HepG2 (cell line): Measurements from ENCODE around the gene C1orf35. TPM values are rescaled to one million over a fixed set of nuclear protein-coding genes. Genes with fewer than 3 reads are reported as not detected.
A peak's percentile ranks its signal among the peaks of the same experiment; 100 is the strongest.

Experiments used
- CBX5 ChIP-seq: sonication (generic); formaldehyde crosslinking; IDR thresholded peaks from 2 replicates; pipeline ENCODE4 v1.4.0; 2020; ENCODE audit warnings: missing genetic modification reagents, borderline replicate concordance
- CCDC6 ChIP-seq: sonication (generic); formaldehyde crosslinking; IDR thresholded peaks from 2 replicates; pipeline ENCODE4 v1.8.1; 2022; ENCODE audit warnings: mild to moderate bottlenecking, missing genetic modification reagents, moderate library complexity
- EEA1 ChIP-seq: sonication (generic); formaldehyde crosslinking; IDR thresholded peaks from 2 replicates; pipeline ENCODE4 v1.5.1; 2020; ENCODE audit warnings: mild to moderate bottlenecking, missing genetic modification reagents, borderline replicate concordance
- FOSL2 ChIP-seq: sonication (generic); formaldehyde crosslinking; IDR thresholded peaks from 2 replicates; pipeline ENCODE4 v1.4.0; 2020; ENCODE audit warnings: missing genetic modification reagents
- FOXK1 ChIP-seq: sonication (generic); formaldehyde crosslinking; IDR thresholded peaks from 2 replicates; pipeline ENCODE4 v1.4.0; 2020; ENCODE audit warnings: low read depth, missing genetic modification reagents, borderline replicate concordance
- IRX3 ChIP-seq: sonication (generic); formaldehyde crosslinking; IDR thresholded peaks from 2 replicates; pipeline ENCODE4 v1.8.1; 2023; ENCODE audit warnings: mild to moderate bottlenecking, low read depth, missing genetic modification reagents, borderline replicate concordance
- MTF1 ChIP-seq: sonication (generic); formaldehyde crosslinking; IDR thresholded peaks from 2 replicates; pipeline ENCODE4 v1.5.0; 2020; ENCODE audit warnings: missing genetic modification reagents
- NFE2L2 ChIP-seq: fragments of 150-350 bp; IDR thresholded peaks from 2 replicates; pipeline ENCODE4 v1.6.1; 2014; ENCODE audit warnings: low read length
- NR2C2 ChIP-seq: sonication (generic); formaldehyde crosslinking; IDR thresholded peaks from 2 replicates; pipeline ENCODE4 v1.4.0; 2020; ENCODE audit warnings: missing genetic modification reagents, mild to moderate bottlenecking, moderate library complexity, borderline replicate concordance
- PCBP1 ChIP-seq: fragments of 200-400 bp; formaldehyde crosslinking; IDR thresholded peaks from 2 replicates; pipeline ENCODE4 v1.6.1; 2017; ENCODE audit warnings: mild to moderate bottlenecking, low read depth, low read length, borderline replicate concordance
- SALL2 ChIP-seq: sonication (generic); formaldehyde crosslinking; IDR thresholded peaks from 2 replicates; pipeline ENCODE4 v1.8.1; 2023; ENCODE audit warnings: mild to moderate bottlenecking, missing genetic modification reagents, inconsistent platforms
- SOX5 ChIP-seq: IDR thresholded peaks from 2 replicates; pipeline ENCODE4 v1.6.1; 2016; ENCODE audit warnings: borderline replicate concordance
- TARDBP ChIP-seq: sonication (generic); formaldehyde crosslinking; IDR thresholded peaks from 2 replicates; pipeline ENCODE4 v1.8.0; 2022; ENCODE audit warnings: mild to moderate bottlenecking, missing genetic modification reagents
- TFAP4 ChIP-seq: sonication (generic); IDR thresholded peaks from 2 replicates; pipeline ENCODE4 v1.6.1; 2016; ENCODE audit warnings: low read depth, borderline replicate concordance
- TFDP2 ChIP-seq: sonication (generic); formaldehyde crosslinking; IDR thresholded peaks from 2 replicates; pipeline ENCODE4 v1.4.0; 2020; ENCODE audit warnings: missing genetic modification reagents
- XBP1 ChIP-seq: sonication (generic); formaldehyde crosslinking; IDR thresholded peaks from 2 replicates; pipeline ENCODE4 v1.5.0; 2020; ENCODE audit warnings: missing genetic modification reagents
- ZBTB3 ChIP-seq: sonication (generic); formaldehyde crosslinking; IDR thresholded peaks from 2 replicates; pipeline ENCODE4 v1.4.0; 2020; ENCODE audit warnings: low read depth, mild to moderate bottlenecking, moderate library complexity, missing genetic modification reagents, borderline replicate concordance
- ZIK1 ChIP-seq: sonication (generic); formaldehyde crosslinking; IDR thresholded peaks from 2 replicates; pipeline ENCODE4 v1.5.0; 2020; ENCODE audit warnings: mild to moderate bottlenecking, low read depth, missing genetic modification reagents, borderline replicate concordance
- ZNF335 ChIP-seq: sonication (generic); formaldehyde crosslinking; IDR thresholded peaks from 2 replicates; pipeline ENCODE4 v1.4.0; 2020; ENCODE audit warnings: missing genetic modification reagents
- ZNF337 ChIP-seq: sonication (generic); formaldehyde crosslinking; IDR thresholded peaks from 2 replicates; pipeline ENCODE4 v1.5.1; 2020; ENCODE audit warnings: missing genetic modification reagents, low read depth, mild to moderate bottlenecking, borderline replicate concordance
- polyA plus RNA-seq, 8 experiments: library from polyadenylated mRNA; depleted of rRNA in 3 of 8; stranded (reverse) in 7 of 8; unstranded in 1 of 8; fragments of >200 nt; fragmentation: Illumina TruSeq in 4 of 8; extraction: Trizol in 4 of 8; gene quantifications; 2 replicates each; pipeline versions ENCODE4 v1.2.1 to v1.2.3, GENCODE V29; 2011 to 2016; ENCODE audit warnings: low read depth in 4 of 8, missing spikeins in 1 of 8, mixed read lengths in 1 of 8; ENCODE audit not compliant: insufficient read depth in 1 of 8
- total RNA-seq, 5 experiments: library from RNA; depleted of rRNA; stranded (reverse); fragments of >200 nt; fragmentation: Illumina TruSeq; extraction: Trizol; gene quantifications; 2 replicates each; pipeline ENCODE4 v1.2.3, GENCODE V29; 2016; ENCODE audit warnings: low read depth in 1 of 5
- TF ChIP-seq, protein P1 (sequence below): sonication (generic); formaldehyde crosslinking; IDR thresholded peaks from 2 replicates; pipeline ENCODE4 v1.4.0; 2020; ENCODE audit warnings: missing genetic modification reagents, mild to moderate bottlenecking, borderline replicate concordance
- TF ChIP-seq, protein P2 (sequence below): IDR thresholded peaks from 2 replicates; pipeline ENCODE4 v1.6.1; 2016; ENCODE audit warnings: missing biosample characterization, missing genetic modification reagents, low read depth

The C1orf35 gene
- total and polyA plus RNA-seq, 2 of the 13 experiments (the other 11 are each of a cell fraction or from before 2014, with no cell fraction given), result 8.1 to 19.3 TPM

- TF ChIP-seq, protein P1, sequence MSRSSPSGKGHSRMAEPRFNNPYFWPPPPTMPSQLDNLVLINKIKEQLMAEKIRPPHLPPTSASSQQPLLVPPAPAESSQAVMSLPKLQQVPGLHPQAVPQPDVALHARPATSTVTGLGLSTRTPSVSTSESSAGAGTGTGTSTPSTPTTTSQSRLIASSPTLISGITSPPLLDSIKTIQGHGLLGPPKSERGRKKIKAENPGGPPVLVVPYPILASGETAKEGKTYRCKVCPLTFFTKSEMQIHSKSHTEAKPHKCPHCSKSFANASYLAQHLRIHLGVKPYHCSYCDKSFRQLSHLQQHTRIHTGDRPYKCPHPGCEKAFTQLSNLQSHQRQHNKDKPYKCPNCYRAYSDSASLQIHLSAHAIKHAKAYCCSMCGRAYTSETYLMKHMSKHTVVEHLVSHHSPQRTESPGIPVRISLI (CRISPR knock-in tag), result 0 out of 2 replicates have a peak, but pooled peaks have one; percentile 28
- TF ChIP-seq SALL2 (CRISPR knock-in tag) (peak; percentile 77; the same call in 1 of the 2 replicates), SOX5 (CRISPR knock-in tag) (peak; percentile 54; the same call in 1 of the 2 replicates), NR2C2 (peak; percentile 72), ZNF335 (no peak), MTF1 (no peak), ZIK1 (peak; percentile 92), PCBP1 (peak; percentile 24; the same call in 1 of the 2 replicates), NFE2L2 (no peak), ZBTB3 (CRISPR knock-in tag) (no peak), ZNF337 (0 out of 2 replicates have a peak, but pooled peaks have one; percentile 29), CCDC6 (CRISPR knock-in tag) (peak; percentile 95), TFDP2 (CRISPR knock-in tag) (peak; percentile 82), FOSL2 (CRISPR knock-in tag) (peak; percentile 66), XBP1 (CRISPR knock-in tag) (no peak; the same call in 1 of the 2 replicates), EEA1 (CRISPR knock-in tag) (peak; percentile 73; the same call in 1 of the 2 replicates), FOXK1 (peak; percentile 91; the same call in 1 of the 2 replicates), CBX5 (CRISPR knock-in tag) (peak; percentile 64; the same call in 1 of the 2 replicates), TFAP4 (0 out of 2 replicates have a peak, but pooled peaks have one; percentile 32), TARDBP (CRISPR knock-in tag) (peak; percentile 95), IRX3 (CRISPR knock-in tag) (peak; percentile 63; the same call in 1 of the 2 replicates)
- TF ChIP-seq, protein P2, sequence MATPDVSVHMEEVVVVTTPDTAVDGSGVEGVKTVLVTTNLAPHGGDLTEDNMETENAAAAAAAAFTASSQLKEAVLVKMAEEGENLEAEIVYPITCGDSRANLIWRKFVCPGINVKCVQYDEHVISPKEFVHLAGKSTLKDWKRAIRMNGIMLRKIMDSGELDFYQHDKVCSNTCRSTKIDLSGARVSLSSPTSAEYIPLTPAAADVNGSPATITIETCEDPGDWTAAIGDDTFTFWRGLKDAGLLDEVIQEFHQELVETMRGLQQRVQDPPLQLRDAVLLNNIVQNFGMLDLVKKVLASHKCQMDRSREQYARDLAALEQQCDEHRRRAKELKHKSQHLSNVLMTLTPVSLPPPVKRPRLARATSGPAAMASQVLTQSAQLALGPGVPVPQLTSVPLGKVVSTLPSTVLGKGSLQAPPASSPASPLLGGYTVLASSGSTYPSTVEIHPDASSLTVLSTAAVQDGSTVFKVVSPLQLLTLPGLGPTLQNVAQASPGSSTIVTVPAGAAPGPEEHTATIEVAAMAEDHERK (CRISPR knock-in tag), result peak; percentile 80
These were observed 6.2 kb upstream of the C1orf35 start, which contains the start of gene MRPL55 (continued) for GRCh38 chr1:228109073-228109961.
